Prostate gland (tissue), 2 donors: ENCODE measurements around the gene GAB2.

Source experiments
- POLR2A ChIP-seq: fragments of 450-650 bp; IDR thresholded peaks from one replicate; pipeline ENCODE4 v1.6.1; 2016; ENCODE audit warnings: antibody characterized with exemption, mild to moderate bottlenecking
- TF ChIP-seq, protein P1 (sequence below), 4 experiments: fragments of 200-600 bp in 2 of 4; fragments of 450-650 bp in 2 of 4; sonication (generic) in 2 of 4; IDR thresholded peaks; 1 replicate in 3 of 4; 2 replicates in 1 of 4; pipeline ENCODE4 v1.5.1; 2016 to 2019; ENCODE audit warnings: antibody characterized with exemption in 4 of 4, mild to moderate bottlenecking in 2 of 4, moderate library complexity in 2 of 4

DNA sequence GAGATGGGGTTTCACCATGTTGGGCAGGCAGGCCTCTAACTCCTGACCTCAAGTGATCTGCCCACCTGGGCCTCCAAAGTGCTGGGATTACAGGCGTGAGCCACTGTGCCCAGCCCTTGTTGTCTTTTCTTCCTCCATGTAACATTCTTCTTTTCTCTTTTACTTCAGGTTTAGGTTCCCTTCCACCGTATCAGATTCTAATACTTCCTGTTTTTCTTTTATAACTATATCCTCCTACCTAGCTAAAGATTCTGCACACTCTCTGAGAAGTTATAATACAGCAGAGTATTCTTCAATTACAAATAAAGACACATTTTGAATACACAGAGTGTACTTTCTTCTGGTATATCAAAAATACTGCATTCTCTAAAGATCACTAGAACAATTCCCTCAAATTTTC, 33.2 kb upstream of the GAB2 start:
- TF ChIP-seq, protein P1, sequence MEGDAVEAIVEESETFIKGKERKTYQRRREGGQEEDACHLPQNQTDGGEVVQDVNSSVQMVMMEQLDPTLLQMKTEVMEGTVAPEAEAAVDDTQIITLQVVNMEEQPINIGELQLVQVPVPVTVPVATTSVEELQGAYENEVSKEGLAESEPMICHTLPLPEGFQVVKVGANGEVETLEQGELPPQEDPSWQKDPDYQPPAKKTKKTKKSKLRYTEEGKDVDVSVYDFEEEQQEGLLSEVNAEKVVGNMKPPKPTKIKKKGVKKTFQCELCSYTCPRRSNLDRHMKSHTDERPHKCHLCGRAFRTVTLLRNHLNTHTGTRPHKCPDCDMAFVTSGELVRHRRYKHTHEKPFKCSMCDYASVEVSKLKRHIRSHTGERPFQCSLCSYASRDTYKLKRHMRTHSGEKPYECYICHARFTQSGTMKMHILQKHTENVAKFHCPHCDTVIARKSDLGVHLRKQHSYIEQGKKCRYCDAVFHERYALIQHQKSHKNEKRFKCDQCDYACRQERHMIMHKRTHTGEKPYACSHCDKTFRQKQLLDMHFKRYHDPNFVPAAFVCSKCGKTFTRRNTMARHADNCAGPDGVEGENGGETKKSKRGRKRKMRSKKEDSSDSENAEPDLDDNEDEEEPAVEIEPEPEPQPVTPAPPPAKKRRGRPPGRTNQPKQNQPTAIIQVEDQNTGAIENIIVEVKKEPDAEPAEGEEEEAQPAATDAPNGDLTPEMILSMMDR (IDR thresholded peaks at IDR 0.05) = no peak
- no peak for TF ChIP-seq POLR2A
